COLO829 (cell line): Measurements from ENCODE around the gene SUMO3.

Experiments
- DNase-seq: peaks from one replicate; pipeline ENCODE4 v3.0.0; 2012; ENCODE audit warnings: low spot score

The SUMO3 gene

GRCh38 chr21:44817914-44818639, at the start of gene SUMO3:
Gene SUMO3 (minus strand): TSS chr21:44818062. CDS start chr21:44817968, 94 bp downstream.
- peak; percentile 66 for DNase-seq

- no peak for DNase-seq
These were observed 49.6 kb upstream of the SUMO3 start for GRCh38 chr21:44867464-44867863.

GRCh38 chr21:44866780-44867179, 48.9 kb upstream of the SUMO3 start:
- no peak for DNase-seq

- DNase-seq, result peak; percentile 75
These were observed 47.9 kb upstream of the SUMO3 start for GRCh38 chr21:44865561-44866280.

- no peak for DNase-seq
These were observed 45.2 kb upstream of the SUMO3 start for GRCh38 chr21:44862869-44863685.

GRCh38 chr21:44858791-44859190, 40.9 kb upstream of the SUMO3 start:
- DNase-seq, result no peak

- no peak for DNase-seq
These were observed 40.4 kb upstream of the SUMO3 start for GRCh38 chr21:44858291-44858690.

GRCh38 chr21:44857127-44857892, 39.4 kb upstream of the SUMO3 start:
- DNase-seq, result no peak

- DNase-seq, result no peak
These were observed 38.3 kb upstream of the SUMO3 start for GRCh38 chr21:44856131-44856530.

- no peak for DNase-seq
These were observed 37.7 kb upstream of the SUMO3 start for GRCh38 chr21:44855572-44855971.

GRCh38 chr21:44854664-44855446, 37.0 kb upstream of the SUMO3 start:
- DNase-seq, result no peak

- DNase-seq, result no peak
These were observed 36.5 kb upstream of the SUMO3 start for GRCh38 chr21:44854391-44854663.

GRCh38 chr21:44853601-44854390, 35.9 kb upstream of the SUMO3 start:
- no peak for DNase-seq

- DNase-seq, result no peak
These were observed 33.2 kb upstream of the SUMO3 start for GRCh38 chr21:44850905-44851657.

GRCh38 chr21:44850208-44850800, 32.4 kb upstream of the SUMO3 start:
- DNase-seq, result no peak

- DNase-seq, result peak; percentile 57
These were observed 31.8 kb upstream of the SUMO3 start for GRCh38 chr21:44849616-44850130.

- no peak for DNase-seq
These were observed 31.1 kb upstream of the SUMO3 start for GRCh38 chr21:44848821-44849521.

- DNase-seq, result no peak
These were observed 29.6 kb upstream of the SUMO3 start for GRCh38 chr21:44847261-44848056.
